ENCODE results near the gene DDIAS.
"Not testable (repeated sequence)": the region's sequence is repeated elsewhere in the genome, so short reads cannot be mapped to it uniquely, and the experiment has no call there.

The DDIAS gene

GRCh38 chr11:82922396-82923173 lies 21.0 kb downstream of the DDIAS start:
- DNase-seq (ENCODE audit: low spot score), result not testable (repeated sequence)

DNA sequence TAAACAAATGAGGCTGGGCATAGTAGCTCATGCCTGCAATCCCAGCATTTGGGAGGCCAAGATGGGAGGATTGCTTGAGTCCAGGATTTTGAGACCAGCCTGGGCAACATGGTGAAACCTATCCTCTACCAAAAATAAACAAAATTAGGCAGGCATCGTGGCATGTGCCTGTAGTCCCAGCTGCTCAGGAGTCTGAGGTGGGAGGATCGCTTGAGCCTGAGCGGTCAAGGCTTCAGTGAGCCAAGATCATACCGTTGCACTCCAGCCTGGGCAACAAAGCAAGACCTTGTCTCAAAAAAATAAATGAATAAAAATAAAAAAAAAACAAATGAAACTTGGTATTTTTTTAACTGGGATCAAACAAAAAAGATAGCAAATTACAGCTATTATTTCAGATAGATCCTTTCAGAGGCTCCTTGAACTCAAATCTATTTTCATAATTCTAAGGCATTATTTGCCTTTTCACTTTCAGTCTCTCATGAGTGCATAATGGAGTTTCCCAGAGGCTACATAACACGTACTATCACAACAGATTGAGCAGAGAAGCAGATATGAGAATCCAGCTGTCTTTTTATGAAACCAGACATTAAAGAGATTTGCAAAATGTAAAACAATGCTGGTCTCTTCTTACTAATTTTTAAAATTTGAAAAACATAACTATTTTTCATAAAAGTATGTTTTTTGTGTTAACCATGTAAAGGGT lies 23.1 kb downstream of the DDIAS start:
- no peak for DNase-seq (ENCODE audit: low spot score)

- peak; percentile 78 for DNase-seq (ENCODE audit: low spot score)
These were observed 25.8 kb downstream of the DDIAS start for GRCh38 chr11:82927264-82927880.

GRCh38 chr11:82929121-82929520 lies 27.6 kb downstream of the DDIAS start:
- no peak for DNase-seq (ENCODE audit: low spot score)

- DNase-seq (ENCODE audit: low spot score), result no peak
These were observed 28.7 kb downstream of the DDIAS start for GRCh38 chr11:82930229-82930628.

- no peak for DNase-seq (ENCODE audit: low spot score)
These were observed 29.2 kb downstream of the DDIAS start for GRCh38 chr11:82930734-82931133.

- DNase-seq (ENCODE audit: low spot score), result no peak
These were observed 31.0 kb downstream of the DDIAS start for GRCh38 chr11:82932564-82932963.

- DNase-seq (ENCODE audit: low spot score), result no peak
These were observed 34.7 kb downstream of the DDIAS start for GRCh38 chr11:82936261-82936660.

DNA sequence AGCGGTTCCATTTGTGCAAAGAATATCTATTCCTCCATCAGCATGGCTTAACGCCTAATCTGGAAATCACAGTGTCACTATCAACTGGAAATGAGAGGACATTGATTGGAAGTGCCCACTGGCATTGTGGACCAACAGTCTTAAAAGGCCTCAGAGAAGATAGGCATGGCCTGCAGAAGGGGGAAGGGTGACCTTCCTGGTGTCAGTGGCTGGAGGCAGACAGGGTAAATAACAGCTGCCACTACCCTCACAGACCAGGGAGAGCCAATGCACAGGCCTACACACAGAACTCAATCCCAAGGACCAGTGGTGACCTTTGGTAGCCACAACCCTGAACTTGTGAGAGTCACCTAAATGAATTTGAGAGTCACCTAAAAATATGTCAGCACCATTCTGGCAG lies 36.0 kb downstream of the DDIAS start:
- DNase-seq (ENCODE audit: low spot score), result no peak

- DNase-seq (ENCODE audit: low spot score), result no peak
These were observed 37.9 kb downstream of the DDIAS start for GRCh38 chr11:82939456-82939855.

DNA sequence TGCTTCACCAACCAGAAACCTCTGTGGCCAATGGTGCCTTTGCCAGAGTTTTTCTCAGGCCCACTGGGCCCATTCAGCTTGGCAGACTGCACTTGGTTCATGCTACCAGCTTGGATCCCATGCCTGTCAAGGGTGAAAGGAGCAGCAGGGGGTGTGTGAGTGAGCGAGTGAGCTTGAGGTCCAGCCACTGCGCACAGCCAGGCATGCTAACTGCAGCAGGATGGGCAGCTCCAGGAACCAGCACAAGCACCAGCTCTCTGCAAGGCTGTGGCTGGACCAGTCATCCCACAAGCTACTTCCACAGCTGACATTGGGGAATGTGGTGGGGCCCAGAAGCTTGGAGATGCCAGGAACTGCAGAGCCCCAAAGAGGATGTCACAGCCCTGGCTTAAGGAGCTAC lies 40.8 kb downstream of the DDIAS start:
- no peak for DNase-seq (ENCODE audit: low spot score)

- DNase-seq (ENCODE audit: low spot score), result not testable (repeated sequence)
These were observed 41.9 kb downstream of the DDIAS start for GRCh38 chr11:82943430-82943829.

- no peak for DNase-seq (ENCODE audit: low spot score)
These were observed 42.7 kb downstream of the DDIAS start for GRCh38 chr11:82944198-82944597.

DNA sequence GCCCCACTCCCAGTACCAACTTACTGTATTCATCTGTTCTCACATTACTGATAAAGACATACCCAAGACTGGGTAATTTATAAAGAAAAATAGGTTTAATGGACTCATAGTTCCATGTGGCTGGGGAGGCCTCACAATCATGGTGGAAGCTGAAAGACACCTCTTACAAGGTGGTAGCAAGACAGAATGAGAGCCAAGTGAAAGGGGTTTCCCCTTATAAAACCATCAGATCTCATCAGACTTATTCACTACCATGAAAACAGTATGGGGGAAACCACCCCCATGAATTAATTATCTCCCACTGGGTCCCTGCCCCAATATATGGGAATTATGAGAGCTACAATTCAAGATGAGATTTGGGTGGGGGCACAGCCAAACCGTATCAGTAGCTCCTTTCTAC lies 43.5 kb downstream of the DDIAS start:
- not testable (repeated sequence) for DNase-seq (ENCODE audit: low spot score)

DNA sequence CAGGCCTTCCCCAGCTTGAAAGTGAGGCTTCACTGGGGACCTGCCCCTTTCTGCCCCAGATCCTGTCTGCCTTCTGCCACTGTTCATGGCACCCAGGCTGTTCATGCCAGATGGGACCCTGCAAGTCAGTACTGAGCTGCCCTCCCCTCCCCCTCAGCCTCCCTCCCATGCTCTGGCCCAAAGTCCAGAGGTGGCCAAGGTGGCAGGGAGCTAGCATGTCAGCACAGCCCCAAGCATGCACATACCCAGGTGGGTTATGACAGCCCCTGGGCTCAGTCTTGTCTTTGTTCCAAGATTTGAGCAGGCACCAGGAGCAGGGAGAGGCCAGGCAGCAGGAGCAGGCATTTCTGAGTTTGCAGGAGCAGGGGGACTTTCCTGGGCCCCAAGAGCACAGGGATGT lies 44.1 kb downstream of the DDIAS start:
- DNase-seq (ENCODE audit: low spot score), result no peak

DNA sequence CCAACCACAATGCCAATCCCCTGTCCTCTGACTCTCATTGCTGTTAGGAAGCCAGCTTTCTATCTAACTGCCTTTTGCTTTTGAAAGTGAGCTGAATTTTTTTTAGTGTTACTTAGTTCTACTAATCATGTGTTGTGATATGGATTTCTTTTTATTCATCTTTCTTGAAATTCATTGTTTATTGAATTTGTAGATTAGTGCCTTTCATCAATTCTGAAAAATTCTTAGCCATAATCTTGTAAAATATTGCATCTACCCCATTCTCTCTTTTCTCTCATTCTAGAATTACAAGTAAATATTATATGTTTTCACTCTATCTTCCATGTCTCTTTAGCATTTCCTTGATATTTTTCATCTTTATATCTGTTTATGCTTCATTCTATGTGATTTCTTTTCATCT lies 47.8 kb downstream of the DDIAS start:
- no peak for DNase-seq (ENCODE audit: low spot score)

GRCh38 chr11:82950502-82950901 lies 49.0 kb downstream of the DDIAS start:
- DNase-seq (ENCODE audit: low spot score), result not testable (repeated sequence)

- not testable (repeated sequence) for DNase-seq (ENCODE audit: low spot score)
These were observed 54.4 kb downstream of the DDIAS start for GRCh38 chr11:82955736-82956453.

GRCh38 chr11:82959987-82960778 lies 58.6 kb downstream of the DDIAS start:
- no peak for DNase-seq (ENCODE audit: low spot score)

GRCh38 chr11:82960779-82961143 lies 59.2 kb downstream of the DDIAS start:
- DNase-seq (ENCODE audit: low spot score), result no peak

DNA sequence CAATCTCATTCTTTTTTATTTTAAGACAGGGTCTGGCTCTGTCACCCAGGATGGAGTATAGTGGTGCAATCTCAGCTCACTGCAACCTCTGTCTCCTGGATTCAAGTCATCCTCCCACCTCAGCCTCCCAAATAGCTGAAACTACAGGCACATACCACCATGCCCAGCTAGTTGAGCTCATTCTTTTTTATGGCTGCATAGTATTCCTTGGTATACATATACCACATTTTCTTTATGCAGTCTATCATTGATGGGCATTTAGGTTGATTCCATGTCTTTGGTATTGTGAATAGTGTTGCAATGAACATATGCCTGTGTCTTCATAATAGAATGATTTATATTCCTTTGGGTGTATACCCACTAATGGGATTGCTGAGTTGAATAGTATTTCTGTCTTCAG lies 60.5 kb downstream of the DDIAS start:
- DNase-seq (ENCODE audit: low spot score), result not testable (repeated sequence)

GRCh38 chr11:82967381-82967780 lies 65.8 kb downstream of the DDIAS start:
- no peak for DNase-seq (ENCODE audit: low spot score)
